Measurements from ENCODE around the gene PUS1. TPM values are rescaled to one million over a fixed set of nuclear protein-coding genes. Genes with fewer than 3 reads are reported as not detected.
"Not testable (repeated sequence)": the region's sequence is repeated elsewhere in the genome, so short reads cannot be mapped to it uniquely, and the experiment has no call there.

Gene PUS1
- total RNA-seq (10 to 100 TPM in 4 of 6 donors, 1 to 10 TPM in 2; 7.6 to 16.5 (median 13.2) TPM), polyA plus RNA-seq (10 to 100 TPM; 31.7 to 35.4 TPM)

DNA sequence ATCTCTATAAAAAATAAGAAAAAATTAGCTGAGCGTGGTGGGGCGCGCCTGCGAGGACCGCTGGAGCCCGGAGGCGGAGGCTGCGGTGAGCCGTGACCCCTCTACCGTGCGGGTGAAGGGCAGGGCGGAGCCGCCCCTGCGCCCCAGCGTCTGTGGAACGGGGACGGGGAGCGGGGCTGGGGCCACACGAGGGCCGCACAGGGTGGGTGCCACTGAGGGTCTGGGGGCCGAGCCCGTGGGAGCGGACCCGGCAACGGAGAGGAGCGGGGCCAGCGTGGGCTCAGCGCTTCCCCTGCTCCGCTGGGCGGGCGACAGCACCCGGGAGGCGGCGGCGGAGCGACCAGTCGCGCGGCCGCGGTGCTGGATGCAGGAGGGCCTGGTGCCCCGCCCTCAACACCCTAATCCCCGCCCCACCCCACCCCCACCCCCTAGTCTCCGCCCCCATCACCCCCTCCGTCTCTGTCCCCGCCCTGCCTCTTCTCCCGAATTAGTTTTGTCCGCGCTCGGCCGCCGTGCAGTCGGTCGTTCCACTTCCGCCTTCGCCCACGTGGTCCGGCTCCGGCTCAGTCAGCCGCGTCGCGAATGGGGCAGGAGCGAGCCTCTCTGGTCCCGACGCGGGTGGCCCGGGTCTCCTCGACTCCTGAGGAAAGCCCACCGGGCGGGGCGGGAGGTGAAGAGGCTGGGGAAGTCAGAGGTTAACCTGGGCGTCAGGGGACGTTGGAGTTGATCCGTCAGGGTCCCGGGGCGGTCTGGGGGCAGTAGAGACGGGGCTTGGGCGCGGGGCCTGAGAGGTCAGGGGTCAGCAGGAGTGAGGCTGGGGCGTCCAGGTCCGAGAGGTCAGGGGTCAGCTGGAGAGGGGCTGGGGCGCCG is at the start of gene PUS1:
Gene PUS1 (plus strand): TSS at position 566 of the 870 bp plus-strand sequence. CDS start 447 bp downstream, outside the sequence.
- H3K4me3 ChIP-seq, result peak within 1 kb of the TSS; percentile 64 to 84 (median 76)
- WGBS, 2 donors, result 0 to 1% methylated on average over 64 to 84 of the region's 84 CpGs
- peak within 1 kb of the TSS; percentile 22 to 76 (median 68) for H3K27ac ChIP-seq
- H3K36me3 ChIP-seq, result peaks cover 3 to 18% (median 13%) of the 10 kb centered on the region in 3 donors
- intact Hi-C loops (cut with DNase I), result no loop called here
- no peaks in the 10 kb centered on the region for H3K27me3 ChIP-seq
- no peaks in the 10 kb centered on the region for H3K9me3 ChIP-seq
- TF ChIP-seq, protein P1, sequence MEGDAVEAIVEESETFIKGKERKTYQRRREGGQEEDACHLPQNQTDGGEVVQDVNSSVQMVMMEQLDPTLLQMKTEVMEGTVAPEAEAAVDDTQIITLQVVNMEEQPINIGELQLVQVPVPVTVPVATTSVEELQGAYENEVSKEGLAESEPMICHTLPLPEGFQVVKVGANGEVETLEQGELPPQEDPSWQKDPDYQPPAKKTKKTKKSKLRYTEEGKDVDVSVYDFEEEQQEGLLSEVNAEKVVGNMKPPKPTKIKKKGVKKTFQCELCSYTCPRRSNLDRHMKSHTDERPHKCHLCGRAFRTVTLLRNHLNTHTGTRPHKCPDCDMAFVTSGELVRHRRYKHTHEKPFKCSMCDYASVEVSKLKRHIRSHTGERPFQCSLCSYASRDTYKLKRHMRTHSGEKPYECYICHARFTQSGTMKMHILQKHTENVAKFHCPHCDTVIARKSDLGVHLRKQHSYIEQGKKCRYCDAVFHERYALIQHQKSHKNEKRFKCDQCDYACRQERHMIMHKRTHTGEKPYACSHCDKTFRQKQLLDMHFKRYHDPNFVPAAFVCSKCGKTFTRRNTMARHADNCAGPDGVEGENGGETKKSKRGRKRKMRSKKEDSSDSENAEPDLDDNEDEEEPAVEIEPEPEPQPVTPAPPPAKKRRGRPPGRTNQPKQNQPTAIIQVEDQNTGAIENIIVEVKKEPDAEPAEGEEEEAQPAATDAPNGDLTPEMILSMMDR (IDR thresholded peaks at IDR 0.05), result no peak
- peaks cover 0 to 3% (median 0%) of the 10 kb centered on the region in 3 donors for H3K4me1 ChIP-seq
- FAIRE-seq, result no peak
- ATAC-seq, result peak; percentile 89 to 95 (median 92)
- peak; percentile 93 to 98 (median 94) for DNase-seq

DNA sequence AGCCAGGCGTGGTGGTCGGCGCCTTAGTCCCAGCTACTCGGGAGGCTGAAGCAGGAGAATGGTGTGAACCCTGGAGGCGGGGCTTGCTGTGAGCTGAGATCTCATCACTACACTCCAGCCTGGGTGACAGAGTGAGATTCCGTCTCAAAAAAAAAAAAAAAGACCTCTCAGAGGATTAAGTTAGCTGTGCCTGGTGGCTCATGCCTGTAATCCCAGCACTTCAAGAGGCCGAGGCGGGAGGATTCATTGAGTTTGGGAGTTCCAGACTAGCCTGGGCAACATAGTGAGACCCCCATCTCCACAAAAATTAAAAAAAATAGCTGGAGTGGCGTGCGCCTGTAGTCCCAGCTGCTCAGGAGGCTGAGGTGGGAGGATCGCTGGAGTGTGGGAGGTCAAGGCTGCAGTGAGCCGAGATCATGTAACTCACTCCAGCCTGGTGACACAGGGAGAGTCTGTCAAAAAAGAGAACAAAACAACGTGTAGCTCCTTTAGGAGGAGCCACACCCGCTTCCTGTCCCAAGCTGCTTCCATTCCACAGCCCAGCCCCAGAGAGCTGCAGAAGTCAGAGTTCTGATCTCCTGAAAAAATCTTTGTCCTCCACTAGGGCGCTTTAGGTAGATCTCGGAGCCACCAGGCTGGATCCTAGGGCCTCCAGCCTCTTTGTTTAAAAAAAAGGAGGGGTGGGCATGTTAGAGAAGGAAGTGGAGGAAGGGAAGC is 46.1 kb upstream of the PUS1 start:
- H3K4me3 ChIP-seq, result no peak overlapping the region
- no peaks in the 10 kb centered on the region for H3K9me3 ChIP-seq
- no peaks in the 10 kb centered on the region for H3K4me1 ChIP-seq
- H3K27ac ChIP-seq, result no peak overlapping the region
- TF ChIP-seq, protein P1 (IDR thresholded peaks at IDR 0.05), result no peak
- intact Hi-C loops (cut with DNase I), result no loop called here
- H3K36me3 ChIP-seq, result no peaks in the 10 kb centered on the region
- FAIRE-seq (no peak), DNase-seq (no peak), ATAC-seq (no peak)
- 74 to 81% methylated on average over 16 of the region's 16 CpGs for WGBS, 2 donors
- H3K27me3 ChIP-seq, result no peaks in the 10 kb centered on the region

DNA sequence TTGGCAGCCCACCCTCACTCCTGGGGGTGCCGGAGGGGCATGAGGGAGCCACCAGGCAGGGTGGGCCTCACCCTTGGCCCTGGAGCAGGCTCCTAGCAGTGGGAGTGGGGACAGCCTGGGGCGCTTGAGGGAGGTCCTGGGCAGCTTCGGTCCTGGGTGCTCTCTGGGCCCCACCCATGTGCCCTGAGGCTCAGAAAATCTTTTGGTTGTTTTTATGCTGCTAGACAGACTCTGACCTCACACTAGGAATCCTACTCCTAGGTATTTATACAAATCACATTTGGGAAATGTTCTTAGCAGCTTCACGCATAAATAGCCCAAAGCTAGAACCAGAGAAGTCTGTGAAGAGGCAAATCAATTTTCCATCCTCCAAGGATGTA is 45.6 kb upstream of the PUS1 start:
- H3K4me1 ChIP-seq, result no peaks in the 10 kb centered on the region
- no peaks in the 10 kb centered on the region for H3K9me3 ChIP-seq
- WGBS, 2 donors, result 79 to 94% methylated on average over 4 of the region's 4 CpGs
- no peak for DNase-seq
- FAIRE-seq, result no peak
- no peaks in the 10 kb centered on the region for H3K36me3 ChIP-seq
- TF ChIP-seq, protein P1 (IDR thresholded peaks at IDR 0.05), result no peak
- no peaks in the 10 kb centered on the region for H3K27me3 ChIP-seq
- no peak overlapping the region for H3K4me3 ChIP-seq
- intact Hi-C loops (cut with DNase I), result no loop called here
- ATAC-seq, result no peak
- H3K27ac ChIP-seq, result no peak overlapping the region

DNA sequence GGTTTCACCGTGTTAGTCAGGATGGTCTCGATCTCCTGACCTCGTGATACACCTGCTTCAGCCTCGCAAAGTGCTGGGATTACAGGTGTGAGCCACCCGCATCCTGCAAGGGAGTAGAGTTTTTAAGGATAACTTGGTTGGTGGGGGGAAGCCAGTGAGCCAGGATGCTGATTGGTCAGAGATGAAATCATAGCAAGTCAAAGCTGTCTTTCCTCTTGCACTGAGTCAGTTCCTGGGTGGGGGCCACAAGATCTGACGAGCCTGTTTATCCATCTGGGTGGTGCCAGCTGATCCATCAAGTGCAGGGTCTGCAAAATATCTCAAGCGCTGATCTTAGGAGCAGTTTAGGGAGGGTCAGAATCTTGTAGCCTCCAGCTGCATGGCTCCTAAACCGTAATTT is 44.0 kb upstream of the PUS1 start:
- FAIRE-seq; DNase-seq; intact Hi-C loops (cut with DNase I); ATAC-seq; H3K4me1 ChIP-seq; H3K4me3 ChIP-seq; H3K27me3 ChIP-seq; H3K27ac ChIP-seq; H3K9me3 ChIP-seq; H3K36me3 ChIP-seq: not testable (repeated sequence)
- WGBS, 2 donors, result 91 to 92% methylated on average over 8 of the region's 8 CpGs

DNA sequence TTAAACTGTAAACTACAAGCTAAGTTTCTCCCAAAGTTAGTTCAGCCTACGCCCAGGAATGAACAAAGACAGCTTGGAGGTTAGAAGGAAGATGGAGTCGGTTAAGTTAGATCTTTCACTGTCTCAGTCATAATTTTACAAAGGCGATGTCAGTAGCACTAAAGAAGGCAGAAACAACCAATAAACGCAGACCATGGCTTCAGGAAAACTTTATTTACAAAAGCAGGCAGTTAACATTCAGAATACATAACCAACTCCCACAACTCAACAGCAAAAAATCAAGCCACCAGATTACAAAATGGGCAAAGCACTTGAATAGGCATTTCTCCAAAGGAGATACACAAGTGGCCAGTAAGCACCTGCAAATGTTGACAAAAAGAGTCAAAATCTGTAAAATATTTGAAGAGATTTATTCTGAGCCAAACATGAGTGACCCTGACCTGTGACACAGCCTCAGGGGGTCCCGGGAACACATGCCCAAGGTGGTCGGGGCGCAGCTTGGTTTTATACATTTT is 43.5 kb upstream of the PUS1 start:
- DNase-seq (no peak), ATAC-seq (no peak), FAIRE-seq (no peak)
- TF ChIP-seq, protein P1 (IDR thresholded peaks at IDR 0.05), result no peak
- Histone ChIP-seq H3K36me3 (no peaks in the 10 kb centered on the region), H3K4me3 (no peak overlapping the region), H3K27ac (no peak overlapping the region), H3K4me1 (no peaks in the 10 kb centered on the region), H3K9me3 (no peaks in the 10 kb centered on the region), H3K27me3 (no peaks in the 10 kb centered on the region)
- intact Hi-C loops (cut with DNase I), result no loop called here
- 88 to 89% methylated on average over 7 of the region's 7 CpGs for WGBS, 2 donors

DNA sequence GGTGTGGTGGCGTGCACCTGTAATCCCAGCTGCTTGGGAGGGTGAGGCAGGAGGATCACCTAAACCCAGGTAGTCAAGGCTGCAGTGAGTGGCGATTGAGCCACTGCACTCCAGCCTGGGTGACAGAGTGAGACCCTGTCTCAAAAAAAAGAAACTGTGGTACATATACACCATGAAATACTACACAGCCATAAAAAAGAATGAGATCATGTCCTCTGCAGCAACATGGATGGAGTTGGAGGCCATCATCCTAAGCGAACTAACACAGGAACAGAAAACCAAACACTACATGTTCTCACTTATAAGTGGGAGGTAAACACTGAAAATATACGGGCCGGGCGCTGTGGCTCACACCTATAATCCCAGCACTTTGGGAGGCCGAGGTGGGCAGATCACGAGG is 37.4 kb upstream of the PUS1 start:
- H3K9me3 ChIP-seq; H3K4me3 ChIP-seq; DNase-seq; intact Hi-C loops (cut with DNase I); H3K27ac ChIP-seq; H3K4me1 ChIP-seq; FAIRE-seq; ATAC-seq; H3K36me3 ChIP-seq; H3K27me3 ChIP-seq: not testable (repeated sequence)
- WGBS, 2 donors, result 84 to 87% methylated on average over 8 of the region's 8 CpGs
